ENCODE measurements around the gene ATP8A2. TPM values are rescaled to one million over a fixed set of nuclear protein-coding genes. Genes with fewer than 3 reads are reported as not detected.

ATP8A2 gene
- total and polyA plus RNA-seq, 7 donors = under 0.01 to 2.2 (median 1.2) TPM; not detected in 1

GRCh38 chr13:25440061-25440460 is 68.3 kb downstream of the ATP8A2 start:
- Histone ChIP-seq H3K27me3 (peaks cover 0 to 3% (median 0%) of the 10 kb centered on the region in 3 donors), H3K4me1 (no peaks in the 10 kb centered on the region), H3K36me3 (no peaks in the 10 kb centered on the region), H3K4me3 (no peak overlapping the region), H3K27ac (no peak overlapping the region), H3K9me3 (no peaks in the 10 kb centered on the region)
- no peak for TF ChIP-seq EP300 (IDR thresholded peaks at IDR 0.05)
- TF ChIP-seq POLR2AphosphoS5 (IDR thresholded peaks at IDR 0.05) = no peak
- TF ChIP-seq POLR2A (IDR thresholded peaks at IDR 0.05) = no peak
- no peak for TF ChIP-seq CTCF (IDR thresholded peaks at IDR 0.05)
- WGBS, 2 donors = 45 to 60% methylated on average over 4 of the region's 4 CpGs
- intact Hi-C loops (cut with DNase I) = no loop called here
- DNase-seq = no peak

DNA sequence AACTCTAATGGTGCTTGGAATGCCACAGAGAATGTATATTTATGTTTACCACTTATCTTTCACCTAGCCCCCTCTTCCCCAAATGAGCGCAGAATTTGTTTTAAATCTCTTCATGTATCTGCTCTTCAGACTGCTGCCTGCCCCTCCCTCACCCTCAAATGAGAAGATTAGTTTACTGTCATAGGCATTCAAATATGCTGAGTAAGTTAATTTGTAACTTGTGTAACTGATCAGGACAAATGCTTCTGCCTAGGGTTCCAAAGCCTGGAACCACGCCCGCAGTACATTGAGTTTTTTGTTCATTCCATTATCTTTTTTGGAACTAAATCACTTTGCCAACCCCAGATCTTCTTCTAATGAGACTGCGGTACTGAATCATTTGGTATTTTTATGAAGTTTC is 74.5 kb downstream of the ATP8A2 start:
- no peak for DNase-seq
- peaks cover 0 to 2% (median 0%) of the 10 kb centered on the region in 4 donors for H3K9me3 ChIP-seq
- H3K4me3 ChIP-seq = no peak overlapping the region
- no peaks in the 10 kb centered on the region for H3K36me3 ChIP-seq
- no peaks in the 10 kb centered on the region for H3K4me1 ChIP-seq
- H3K27ac ChIP-seq = no peak overlapping the region
- TF ChIP-seq POLR2AphosphoS5 (IDR thresholded peaks at IDR 0.05) = no peak
- TF ChIP-seq EP300 (IDR thresholded peaks at IDR 0.05) = no peak
- no peak for TF ChIP-seq CTCF (IDR thresholded peaks at IDR 0.05)
- TF ChIP-seq POLR2A (IDR thresholded peaks at IDR 0.05) = no peak
- H3K27me3 ChIP-seq = no peaks in the 10 kb centered on the region
- 73 to 84% methylated on average over 4 of the region's 4 CpGs for WGBS, 2 donors
- intact Hi-C loops (cut with DNase I) = no loop called here

DNA sequence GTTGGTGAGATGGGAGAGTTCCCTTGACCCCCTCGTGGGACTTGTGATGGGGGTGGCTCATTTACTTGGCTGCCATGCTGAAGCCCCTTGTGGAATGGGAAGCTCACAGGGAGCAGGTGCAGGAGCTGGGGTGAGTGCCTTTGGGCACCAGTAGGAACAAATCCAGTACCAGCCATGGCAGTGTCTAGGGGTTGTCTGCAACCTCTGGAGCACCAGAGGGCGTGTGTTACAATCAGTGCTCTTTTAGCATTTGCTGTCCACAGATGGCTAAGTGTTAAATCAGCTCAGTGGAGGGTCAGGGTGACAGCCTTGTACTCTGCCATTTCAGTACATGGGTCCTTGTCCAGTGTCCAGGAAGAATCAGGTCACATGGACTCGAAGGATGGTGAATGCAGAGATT is 75.6 kb downstream of the ATP8A2 start:
- no peak overlapping the region for H3K4me3 ChIP-seq
- no peaks in the 10 kb centered on the region for H3K36me3 ChIP-seq
- H3K27me3 ChIP-seq = no peaks in the 10 kb centered on the region
- intact Hi-C loops (cut with DNase I) = no loop called here
- 62 to 80% methylated on average over 3 of the region's 3 CpGs for WGBS, 2 donors
- TF ChIP-seq POLR2AphosphoS5 (IDR thresholded peaks at IDR 0.05) = no peak
- no peak for DNase-seq
- peaks cover 0 to 2% (median 0%) of the 10 kb centered on the region in 4 donors for H3K9me3 ChIP-seq
- no peaks in the 10 kb centered on the region for H3K4me1 ChIP-seq
- no peak overlapping the region for H3K27ac ChIP-seq

DNA sequence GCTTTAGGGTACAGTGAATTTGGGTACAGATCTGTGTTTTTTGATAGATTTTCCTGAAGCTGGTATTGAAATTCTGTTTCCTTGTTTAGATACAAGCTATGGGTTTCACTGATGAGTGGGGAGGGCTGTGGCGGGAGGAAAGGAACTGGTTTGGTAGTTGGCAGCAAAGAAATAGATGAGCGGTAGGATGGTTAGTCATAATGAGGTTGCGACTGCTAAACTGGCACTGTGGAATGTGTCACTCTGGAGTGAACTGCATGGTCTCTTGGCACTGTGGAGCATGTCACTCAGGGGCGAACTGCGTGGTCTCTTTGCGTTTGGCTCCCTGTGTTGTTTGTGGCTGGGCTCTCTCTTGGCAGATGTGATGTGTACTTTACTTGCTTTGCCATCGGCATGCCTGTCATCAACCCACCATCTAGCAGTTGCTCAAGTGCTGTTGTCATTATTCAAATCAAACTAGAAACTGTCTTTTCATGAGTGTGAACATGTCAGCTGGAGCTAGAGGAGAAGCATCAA is 82.1 kb downstream of the ATP8A2 start:
- Histone ChIP-seq H3K4me3 (no peak overlapping the region), H3K36me3 (no peaks in the 10 kb centered on the region), H3K4me1 (no peaks in the 10 kb centered on the region), H3K27ac (no peak overlapping the region), H3K27me3 (no peaks in the 10 kb centered on the region), H3K9me3 (no peaks in the 10 kb centered on the region)
- TF ChIP-seq POLR2A (IDR thresholded peaks at IDR 0.05) (no peak), POLR2AphosphoS5 (IDR thresholded peaks at IDR 0.05) (no peak), CTCF (IDR thresholded peaks at IDR 0.05) (no peak), EP300 (IDR thresholded peaks at IDR 0.05) (no peak)
- WGBS, 2 donors = 83 to 92% methylated on average over 7 of the region's 7 CpGs
- DNase-seq = no peak
- intact Hi-C loops (cut with DNase I) = no loop called here

- H3K36me3 ChIP-seq = no peaks in the 10 kb centered on the region
- no peaks in the 10 kb centered on the region for H3K4me1 ChIP-seq
- TF ChIP-seq CTCF (IDR thresholded peaks at IDR 0.05) (no peak), EP300 (IDR thresholded peaks at IDR 0.05) (no peak), POLR2AphosphoS5 (IDR thresholded peaks at IDR 0.05) (no peak), POLR2A (IDR thresholded peaks at IDR 0.05) (no peak)
- no peak overlapping the region for H3K27ac ChIP-seq
- intact Hi-C loops (cut with DNase I) = no loop called here
- H3K4me3 ChIP-seq = no peak overlapping the region
- H3K9me3 ChIP-seq = no peaks in the 10 kb centered on the region
- 75 to 90% methylated on average over 3 of the region's 3 CpGs for WGBS, 2 donors
- no peaks in the 10 kb centered on the region for H3K27me3 ChIP-seq
- no peak for DNase-seq
Measured at GRCh38 chr13:25455146-25455545, 83.4 kb downstream of the ATP8A2 start.
